ENCODE results near the gene RUBCNL. TPM values are rescaled to one million over a fixed set of nuclear protein-coding genes. Genes with fewer than 3 reads are reported as not detected.

Gene RUBCNL
- total RNA-seq, 4 donors from 2014 or later = 0.42 to 0.78 TPM; not detected in 2

DNA sequence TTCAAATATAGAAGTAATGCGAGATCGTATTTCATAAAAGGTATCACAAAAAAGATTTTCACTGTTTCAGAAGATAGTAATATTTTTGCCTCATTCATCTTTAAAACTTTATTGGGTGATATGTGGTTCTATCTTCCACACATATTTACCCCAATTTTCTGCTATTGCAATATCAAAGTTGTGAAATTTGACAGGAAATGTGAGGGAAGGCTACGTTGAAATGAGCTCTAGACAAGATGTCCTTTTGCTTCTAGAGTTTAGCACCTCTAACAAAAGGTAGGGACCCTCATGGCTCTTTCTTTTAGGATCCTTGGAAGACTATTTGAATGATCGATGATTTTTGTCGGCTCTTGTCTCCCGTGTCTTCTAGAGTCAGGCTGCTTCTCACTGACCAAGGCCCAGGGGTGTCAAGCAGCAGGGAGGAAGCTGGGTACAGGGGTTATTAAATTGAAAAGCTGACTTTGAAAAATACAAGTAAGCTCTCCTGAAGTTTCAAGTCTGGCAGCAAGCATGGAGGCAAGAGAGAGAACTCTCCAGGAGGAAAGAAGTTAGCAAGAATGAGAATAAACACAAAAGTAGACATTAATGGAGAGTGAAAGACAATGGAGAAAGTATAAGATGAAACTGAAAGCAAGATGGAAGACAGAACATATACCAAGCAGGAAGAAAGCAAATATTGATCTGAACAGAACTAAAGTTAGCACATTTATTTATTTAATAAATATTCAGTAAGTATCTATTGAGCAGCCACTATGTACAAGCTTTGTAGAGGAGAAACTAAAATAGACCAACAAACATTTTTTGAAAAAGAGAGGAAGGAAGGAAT, 73.4 kb downstream of the RUBCNL start:
- ATAC-seq (no peak), DNase-seq (no peak)
- in situ Hi-C loops (cut with MboI; ENCODE audit: low sequenced_read_pairs in 4 of 4) (no loop called here), intact Hi-C loops (cut with DNase I; ENCODE audit: low total_unique reads) (no loop called here)
- Histone ChIP-seq H3K27me3 (no peaks in the 10 kb centered on the region), H3K4me3 (no peak overlapping the region), H3K9me3 (no peaks in the 10 kb centered on the region), H3K4me1 (no peaks in the 10 kb centered on the region), H3K36me3 (no peaks in the 10 kb centered on the region), H3K27ac (no peak overlapping the region)
- TF ChIP-seq CTCF (IDR thresholded peaks at IDR 0.05 in 4 of 5, conservative IDR thresholded peaks at IDR 0.05 in 1 of 5) = no peak
- TF ChIP-seq POLR2A (IDR thresholded peaks at IDR 0.05) = no peak

GRCh38 chr13:46313024-46313423, 74.0 kb downstream of the RUBCNL start:
- no peaks in the 10 kb centered on the region for H3K4me1 ChIP-seq
- ATAC-seq = no peak
- TF ChIP-seq POLR2A (IDR thresholded peaks at IDR 0.05) (no peak), CTCF (IDR thresholded peaks at IDR 0.05 in 4 of 5, conservative IDR thresholded peaks at IDR 0.05 in 1 of 5) (no peak)
- no peak overlapping the region for H3K4me3 ChIP-seq
- H3K27ac ChIP-seq = no peak overlapping the region
- no peak for DNase-seq
- H3K9me3 ChIP-seq = no peaks in the 10 kb centered on the region
- H3K27me3 ChIP-seq = no peaks in the 10 kb centered on the region
- H3K36me3 ChIP-seq = no peaks in the 10 kb centered on the region
- in situ Hi-C loops (cut with MboI; ENCODE audit: low sequenced_read_pairs in 4 of 4) = no loop called here
- intact Hi-C loops (cut with DNase I; ENCODE audit: low total_unique reads) = no loop called here

GRCh38 chr13:46311217-46311616, 75.8 kb downstream of the RUBCNL start:
- Histone ChIP-seq H3K4me3 (no peak overlapping the region), H3K9me3 (no peaks in the 10 kb centered on the region), H3K27ac (no peak overlapping the region), H3K36me3 (no peaks in the 10 kb centered on the region), H3K27me3 (no peaks in the 10 kb centered on the region), H3K4me1 (no peaks in the 10 kb centered on the region)
- no peak for DNase-seq
- TF ChIP-seq CTCF (IDR thresholded peaks at IDR 0.05 in 4 of 5, conservative IDR thresholded peaks at IDR 0.05 in 1 of 5) (no peak), POLR2A (IDR thresholded peaks at IDR 0.05) (no peak)
- ATAC-seq = no peak
- in situ Hi-C loops (cut with MboI; ENCODE audit: low sequenced_read_pairs in 4 of 4) (no loop called here), intact Hi-C loops (cut with DNase I; ENCODE audit: low total_unique reads) (no loop called here)

DNA sequence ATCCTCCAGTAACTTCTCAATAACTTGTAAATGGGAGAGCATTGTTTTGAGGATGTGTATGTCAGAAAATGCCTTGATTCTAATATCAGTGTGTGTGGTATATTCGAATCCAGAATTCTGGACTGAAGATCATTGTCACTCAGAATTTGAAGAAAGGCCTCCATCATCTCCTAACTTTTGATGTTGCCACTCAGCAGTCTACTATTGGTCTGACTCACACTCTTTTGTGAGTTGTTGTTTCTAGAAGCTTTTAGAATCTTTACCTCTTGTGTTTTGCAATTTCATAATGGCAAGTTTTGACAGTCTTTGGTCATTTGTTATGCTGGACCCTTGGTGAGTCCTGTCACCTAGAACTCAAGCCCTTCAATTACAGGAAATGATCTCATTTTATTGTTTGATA, 77.0 kb downstream of the RUBCNL start:
- TF ChIP-seq POLR2A (IDR thresholded peaks at IDR 0.05) (no peak), CTCF (IDR thresholded peaks at IDR 0.05 in 4 of 5, conservative IDR thresholded peaks at IDR 0.05 in 1 of 5) (no peak)
- no peak for ATAC-seq
- in situ Hi-C loops (cut with MboI; ENCODE audit: low sequenced_read_pairs in 4 of 4) = no loop called here

More for the DNA sequence above, 77.0 kb downstream of the RUBCNL start:
- no peaks in the 10 kb centered on the region for H3K36me3 ChIP-seq
- no peak overlapping the region for H3K27ac ChIP-seq
- H3K9me3 ChIP-seq = no peaks in the 10 kb centered on the region
- DNase-seq = no peak
- H3K4me3 ChIP-seq = no peak overlapping the region
- no peaks in the 10 kb centered on the region for H3K4me1 ChIP-seq
- no peaks in the 10 kb centered on the region for H3K27me3 ChIP-seq
- intact Hi-C loops (cut with DNase I; ENCODE audit: low total_unique reads) = no loop called here

Data from gastrocnemius medialis (tissue), 4 donors.